T-helper 2 cell treated with Interferon-gamma antibody and Interleukin-4, amounts not matched to agents 100 ng/mL and 5 ng/mL, for 36 hours (primary cell): ENCODE results near the gene ARPP21. TPM values are rescaled to one million over a fixed set of nuclear protein-coding genes. Genes with fewer than 3 reads are reported as not detected.
"Not testable (repeated sequence)": the region's sequence is repeated elsewhere in the genome, so short reads cannot be mapped to it uniquely, and the experiment has no call there.

Experiments
- intact Hi-C: fragments of 100-400 bp; cut with micrococcal nuclease; formaldehyde crosslinking; loops from one replicate; pipeline ENCODE4 v1.15.1; 2023
- total RNA-seq: library from RNA; stranded (reverse); gene quantifications from 2 replicates; pipeline ENCODE4 v1.2.3, GENCODE V29; 2022

The ARPP21 gene
- total RNA-seq, 1 donor from 2014 or later = not detected

GRCh38 chr3:35777563-35778554 lies 138.5 kb downstream of the ARPP21 start:
- intact Hi-C loops = no loop called here

- intact Hi-C loops = no loop called here
Observed at GRCh38 chr3:35779611-35780010, 140.3 kb downstream of the ARPP21 start.

GRCh38 chr3:35780800-35781199 lies 141.5 kb downstream of the ARPP21 start:
- intact Hi-C loops = no loop called here

GRCh38 chr3:35781558-35781957 lies 142.2 kb downstream of the ARPP21 start:
- intact Hi-C loops = no loop called here

- intact Hi-C loops = no loop called here
Observed at GRCh38 chr3:35782355-35782754, 143.0 kb downstream of the ARPP21 start.

GRCh38 chr3:35784169-35784568 lies 144.8 kb downstream of the ARPP21 start:
- intact Hi-C loops = no loop called here

GRCh38 chr3:35785234-35785888 lies 146.0 kb downstream of the ARPP21 start:
- intact Hi-C loops = no loop called here

GRCh38 chr3:35787936-35788335 lies 148.6 kb downstream of the ARPP21 start:
- intact Hi-C loops = no loop called here

GRCh38 chr3:35789042-35789831 lies 149.9 kb downstream of the ARPP21 start:
- intact Hi-C loops = no loop called here

GRCh38 chr3:35790764-35791163 lies 151.4 kb downstream of the ARPP21 start:
- intact Hi-C loops = no loop called here

GRCh38 chr3:35793667-35794066 lies 154.3 kb downstream of the ARPP21 start:
- intact Hi-C loops = no loop called here

- intact Hi-C loops = no loop called here
Observed at GRCh38 chr3:35800960-35801459, 161.7 kb downstream of the ARPP21 start.

GRCh38 chr3:35814531-35814930 lies 175.2 kb downstream of the ARPP21 start:
- intact Hi-C loops = no loop called here

- intact Hi-C loops = not testable (repeated sequence)
Observed at GRCh38 chr3:35815796-35816195, 176.5 kb downstream of the ARPP21 start.

GRCh38 chr3:35817216-35817615 lies 177.9 kb downstream of the ARPP21 start:
- intact Hi-C loops = no loop called here

GRCh38 chr3:35832140-35832571 lies 192.8 kb downstream of the ARPP21 start:
- intact Hi-C loops = no loop called here
